Measurements from ENCODE around the gene PIK3R6. TPM values are rescaled to one million over a fixed set of nuclear protein-coding genes. Genes with fewer than 3 reads are reported as not detected.

Gene PIK3R6
- total and polyA plus RNA-seq, 2 of the 4 experiments (the other 2 are of a cell fraction) = not detected

GRCh38 chr17:8797621-8798175 is 69.8 kb downstream of the PIK3R6 start:
- no TSS peak for BruUV-seq (replicated peaks)
- Histone ChIP-seq H3K27me3 (ENCODE audit: control insufficient read depth, insufficient read depth, low read length) (peaks cover 18% of the 10 kb centered on the region; the same call in 1 of the 2 replicates), H3K4ac (ENCODE audit: low read depth, low read length) (no peak overlapping the region), H4K8ac (ENCODE audit: low read depth in 2 of 2, low read length in 2 of 2) (no peak overlapping the region), H3K4me2 (ENCODE audit: low read depth, low read length) (no peak overlapping the region), H4K5ac (ENCODE audit: low read depth, low read length) (no peak overlapping the region), H3K4me1 (ENCODE audit: control insufficient read depth, insufficient read depth, low read length) (no peaks in the 10 kb centered on the region), H3K56ac (ENCODE audit: extremely low read depth, insufficient read depth, low read length) (no peak overlapping the region), H2AFZ (replicated peaks; ENCODE audit: low read length, poor library complexity) (no peak overlapping the region), H3K9me3 (ENCODE audit: control insufficient read depth, insufficient read depth, low read length) (no peaks in the 10 kb centered on the region), H2BK20ac (ENCODE audit: low read depth, low read length) (no peak overlapping the region), H2BK15ac (ENCODE audit: low read depth, low read length) (no peak overlapping the region), H4K20me1 (ENCODE audit: insufficient read depth, low read length) (no peaks in the 10 kb centered on the region), H2BK120ac (ENCODE audit: low read depth, low read length) (no peak overlapping the region), H2AK9ac (replicated peaks; ENCODE audit: low read depth, low read length, poor library complexity) (no peak overlapping the region), H3K14ac (replicated peaks; ENCODE audit: low read depth, low read length) (no peak overlapping the region), H2BK5ac (ENCODE audit: low read depth, low read length, poor library complexity, severe bottlenecking) (no peak overlapping the region), H3K79me1 (ENCODE audit: low read depth in 1 of 2, low read length in 2 of 2) (no peaks in the 10 kb centered on the region), H3K4me3 (ENCODE audit: insufficient read depth, low read depth, low read length) (no peak overlapping the region), H3K36me3 (ENCODE audit: control insufficient read depth, insufficient read depth, low read length) (no peaks in the 10 kb centered on the region), H3K23ac (ENCODE audit: low read depth, low read length) (no peak overlapping the region), H3K27ac (ENCODE audit: insufficient read depth, low read length) (no peak overlapping the region), H3K9me1 (ENCODE audit: insufficient read depth, low read length) (no peaks in the 10 kb centered on the region), H3K18ac (ENCODE audit: low read depth, low read length) (no peak overlapping the region), H2AK5ac (ENCODE audit: low read depth, low read length) (no peak overlapping the region), H3K9ac (ENCODE audit: low read depth, low read length) (no peak overlapping the region), H4K91ac (ENCODE audit: insufficient read depth, low read depth, low read length) (no peak overlapping the region)
- ChIA-PET CTCF (interaction anchor here (0.6 kb wide), 1 partner anchor 336 kb away, joined by 9 read pairs; no protein-coding TSS in a partner anchor), POLR2A (ENCODE audit: unreplicated experiment) (no interaction called here)
- in situ Hi-C loops (cut with MboI; ENCODE audit: low sequenced_read_pairs) (loop anchor here (25.0 kb wide), 1 partner anchor 740 kb away; no protein-coding TSS in a partner anchor), intact Hi-C loops (cut with micrococcal nuclease) (no loop called here), dilution Hi-C loops (cut with HindIII; ENCODE audit: low sequenced_read_pairs, unreplicated experiment) (no loop called here)
- DNase-seq = no peak
- TF ChIP-seq MAFK (IDR thresholded peaks at IDR 0.05; ENCODE audit: low read depth, low read length) (no peak), CEBPB (IDR thresholded peaks at IDR 0.05; ENCODE audit: low read depth, low read length) (no peak), CTCF (conservative IDR thresholded peaks at IDR 0.05; ENCODE audit: low read depth, low read length) (no peak), ELK1 (IDR thresholded peaks at IDR 0.05; ENCODE audit: borderline replicate concordance, low read depth, low read length) (no peak), POLR2A (IDR thresholded peaks at IDR 0.05; ENCODE audit: low read depth, low read length) (no peak), SMC3 (IDR thresholded peaks at IDR 0.05; ENCODE audit: low read depth, low read length) (no peak), RFX5 (IDR thresholded peaks at IDR 0.05; ENCODE audit: low read depth, low read length) (no peak), CHD1 (IDR thresholded peaks at IDR 0.05; ENCODE audit: low read depth, low read length) (no peak), FOS (IDR thresholded peaks at IDR 0.05; ENCODE audit: low read depth, low read length) (no peak), RCOR1 (IDR thresholded peaks at IDR 0.05; ENCODE audit: insufficient replicate concordance, low read length) (no peak), NFE2L2 (IDR thresholded peaks at IDR 0.05; ENCODE audit: low read depth, low read length) (no peak), BHLHE40 (IDR thresholded peaks at IDR 0.05; ENCODE audit: low read depth, low read length) (no peak), USF2 (IDR thresholded peaks at IDR 0.05; ENCODE audit: low read depth, low read length) (no peak), MAZ (IDR thresholded peaks at IDR 0.05; ENCODE audit: borderline replicate concordance, low read depth, low read length) (no peak), RAD21 (IDR thresholded peaks at IDR 0.05; ENCODE audit: low read length) (no peak)
- WGBS, 2 experiments (ENCODE audit: extremely low coverage in 2 of 2, insufficient read length in 1 of 2) = 78% methylated on average over 3 of the region's 14 CpGs; no CpG with 5 or more reads in 1 of the 2 experiments
- ATAC-seq (ENCODE audit: low read depth) = no peak
